Muscle of back (tissue), 11 donors: ENCODE results near the gene CNTN4. TPM values are rescaled to one million over a fixed set of nuclear protein-coding genes. Genes with fewer than 3 reads are reported as not detected.
A peak's percentile ranks its signal among the peaks of the same experiment; 100 is the strongest.

ENCODE experiments used
- DNase-seq, 3 donors: peaks; one replicate each; pipeline versions ENCODE4 v3.0.0 to v3.0.0-alpha.2; 2013
- polyA plus RNA-seq, 10 donors: library from polyadenylated mRNA; unstranded; fragments of 120-200 nt; gene quantifications; one replicate each; pipeline ENCODE4 v1.2.1, GENCODE V29; 2013; ENCODE audit not compliant: insufficient read length in 10 of 10

The CNTN4 gene
- polyA plus RNA-seq, 10 donors, result 6.1 to 17.4 (median 9.0) TPM

- peak in 1 of 3 donors; percentile 8 for DNase-seq
Observed at GRCh38 chr3:2579206-2579605, 480.5 kb downstream of the CNTN4 start.

GRCh38 chr3:2583046-2583445 is 484.4 kb downstream of the CNTN4 start:
- DNase-seq, result peak in 1 of 3 donors; percentile 24

GRCh38 chr3:2589336-2589969 is 490.8 kb downstream of the CNTN4 start:
- DNase-seq, result no peak

- DNase-seq, result no peak
Observed at GRCh38 chr3:2595486-2595885, 496.8 kb downstream of the CNTN4 start.

- no peak for DNase-seq
Observed at GRCh38 chr3:2597615-2598014, 498.9 kb downstream of the CNTN4 start.

GRCh38 chr3:2599471-2599870 is 500.8 kb downstream of the CNTN4 start:
- peak in 1 of 3 donors; percentile 7 for DNase-seq

- DNase-seq, result peak in 2 of 3 donors; percentile 9 to 40
Observed at GRCh38 chr3:2603692-2604289, 505.1 kb downstream of the CNTN4 start.

- DNase-seq, result no peak
Observed at GRCh38 chr3:2614578-2614977, 515.9 kb downstream of the CNTN4 start.

GRCh38 chr3:2615080-2615479 is 516.4 kb downstream of the CNTN4 start:
- DNase-seq, result no peak

GRCh38 chr3:2623436-2623835 is 524.8 kb downstream of the CNTN4 start:
- DNase-seq, result no peak

GRCh38 chr3:2628117-2628516 is 529.5 kb downstream of the CNTN4 start:
- no peak for DNase-seq

GRCh38 chr3:2635511-2635910 is 536.8 kb downstream of the CNTN4 start:
- no peak for DNase-seq

GRCh38 chr3:2643606-2644005 is 544.9 kb downstream of the CNTN4 start:
- DNase-seq, result no peak

- no peak for DNase-seq
Observed at GRCh38 chr3:2645001-2645400, 546.3 kb downstream of the CNTN4 start.

- no peak for DNase-seq
Observed at GRCh38 chr3:2650746-2651145, 552.1 kb downstream of the CNTN4 start.

- no peak for DNase-seq
Observed at GRCh38 chr3:2652386-2652785, 553.7 kb downstream of the CNTN4 start.

GRCh38 chr3:2653706-2654105 is 555.0 kb downstream of the CNTN4 start:
- no peak for DNase-seq

- DNase-seq, result no peak
Observed at GRCh38 chr3:2655229-2655701, 556.6 kb downstream of the CNTN4 start.

- DNase-seq, result peak; percentile 26 to 70 (median 46)
Observed at GRCh38 chr3:2656806-2657777, 558.4 kb downstream of the CNTN4 start.

GRCh38 chr3:2657971-2658370 is 559.3 kb downstream of the CNTN4 start:
- DNase-seq, result no peak

- DNase-seq, result no peak
Observed at GRCh38 chr3:2659896-2660295, 561.2 kb downstream of the CNTN4 start.

- DNase-seq, result peak in 1 of 3 donors; percentile 26
Observed at GRCh38 chr3:2661078-2661477, 562.4 kb downstream of the CNTN4 start.
